Stimulated activated CD8-positive, alpha-beta memory T cell treated with anti-CD3 and anti-CD28 coated beads, Interleukin-15, amount 100 ng/mL, for 24 hours (primary cell): ENCODE results near the gene FOXC1.

Experiments used
- DNase-seq: peaks from one replicate; pipeline ENCODE4 v3.0.0-alpha.2; 2020; ENCODE audit warnings: low read depth

The FOXC1 gene

DNA sequence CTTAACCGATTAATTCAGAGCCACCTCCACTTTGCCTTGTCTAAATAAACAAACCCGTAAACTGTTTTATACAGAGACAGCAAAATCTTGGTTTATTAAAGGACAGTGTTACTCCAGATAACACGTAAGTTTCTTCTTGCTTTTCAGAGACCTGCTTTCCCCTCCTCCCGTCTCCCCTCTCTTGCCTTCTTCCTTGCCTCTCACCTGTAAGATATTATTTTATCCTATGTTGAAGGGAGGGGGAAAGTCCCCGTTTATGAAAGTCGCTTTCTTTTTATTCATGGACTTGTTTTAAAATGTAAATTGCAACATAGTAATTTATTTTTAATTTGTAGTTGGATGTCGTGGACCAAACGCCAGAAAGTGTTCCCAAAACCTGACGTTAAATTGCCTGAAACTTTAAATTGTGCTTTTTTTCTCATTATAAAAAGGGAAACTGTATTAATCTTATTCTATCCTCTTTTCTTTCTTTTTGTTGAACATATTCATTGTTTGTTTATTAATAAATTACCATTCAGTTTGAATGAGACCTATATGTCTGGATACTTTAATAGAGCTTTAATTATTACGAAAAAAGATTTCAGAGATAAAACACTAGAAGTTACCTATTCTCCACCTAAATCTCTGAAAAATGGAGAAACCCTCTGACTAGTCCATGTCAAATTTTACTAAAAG, 2.7 kb downstream of the FOXC1 start:
- DNase-seq = no peak

DNA sequence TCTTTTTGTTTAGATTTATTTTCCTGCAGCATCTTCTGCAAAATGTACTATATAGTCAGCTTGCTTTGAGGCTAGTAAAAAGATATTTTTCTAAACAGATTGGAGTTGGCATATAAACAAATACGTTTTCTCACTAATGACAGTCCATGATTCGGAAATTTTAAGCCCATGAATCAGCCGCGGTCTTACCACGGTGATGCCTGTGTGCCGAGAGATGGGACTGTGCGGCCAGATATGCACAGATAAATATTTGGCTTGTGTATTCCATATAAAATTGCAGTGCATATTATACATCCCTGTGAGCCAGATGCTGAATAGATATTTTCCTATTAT, 3.2 kb downstream of the FOXC1 start:
- DNase-seq = no peak

DNA sequence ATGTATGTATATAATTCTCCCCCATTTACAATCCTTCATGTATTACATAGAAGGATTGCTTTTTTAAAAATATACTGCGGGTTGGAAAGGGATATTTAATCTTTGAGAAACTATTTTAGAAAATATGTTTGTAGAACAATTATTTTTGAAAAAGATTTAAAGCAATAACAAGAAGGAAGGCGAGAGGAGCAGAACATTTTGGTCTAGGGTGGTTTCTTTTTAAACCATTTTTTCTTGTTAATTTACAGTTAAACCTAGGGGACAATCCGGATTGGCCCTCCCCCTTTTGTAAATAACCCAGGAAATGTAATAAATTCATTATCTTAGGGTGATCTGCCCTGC, 3.6 kb downstream of the FOXC1 start:
- DNase-seq = no peak

DNA sequence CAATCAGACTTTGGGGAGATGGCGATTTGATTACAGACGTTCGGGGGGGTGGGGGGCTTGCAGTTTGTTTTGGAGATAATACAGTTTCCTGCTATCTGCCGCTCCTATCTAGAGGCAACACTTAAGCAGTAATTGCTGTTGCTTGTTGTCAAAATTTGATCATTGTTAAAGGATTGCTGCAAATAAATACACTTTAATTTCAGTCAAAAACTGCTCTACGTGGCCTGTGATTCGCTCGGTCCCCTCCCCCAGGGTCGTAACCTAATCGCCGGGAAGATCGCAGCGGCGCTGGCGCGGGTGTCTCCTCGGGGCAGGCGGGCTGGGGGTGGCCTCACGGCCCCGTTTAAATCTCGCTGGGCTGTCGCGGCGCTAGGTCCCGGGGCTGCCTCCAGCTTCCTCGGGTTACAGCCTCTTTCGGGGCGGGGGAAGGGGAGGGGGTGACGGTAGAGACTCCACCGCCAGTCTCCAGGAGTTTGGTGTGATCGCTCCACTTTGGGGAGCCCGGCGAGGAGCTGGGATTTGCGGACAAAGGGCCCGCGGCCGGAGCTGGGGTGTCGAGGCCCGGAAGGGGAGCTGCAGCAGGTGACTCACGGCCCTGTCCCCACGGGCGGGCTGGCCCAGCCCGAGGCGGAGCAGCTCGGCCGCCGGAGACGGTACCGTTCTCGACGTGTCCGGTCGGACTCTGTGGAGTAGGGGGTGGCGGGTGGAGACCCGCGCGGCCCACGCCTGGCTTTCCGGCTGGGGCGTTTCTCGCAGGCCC, 4.2 kb downstream of the FOXC1 start:
- DNase-seq = no peak

DNA sequence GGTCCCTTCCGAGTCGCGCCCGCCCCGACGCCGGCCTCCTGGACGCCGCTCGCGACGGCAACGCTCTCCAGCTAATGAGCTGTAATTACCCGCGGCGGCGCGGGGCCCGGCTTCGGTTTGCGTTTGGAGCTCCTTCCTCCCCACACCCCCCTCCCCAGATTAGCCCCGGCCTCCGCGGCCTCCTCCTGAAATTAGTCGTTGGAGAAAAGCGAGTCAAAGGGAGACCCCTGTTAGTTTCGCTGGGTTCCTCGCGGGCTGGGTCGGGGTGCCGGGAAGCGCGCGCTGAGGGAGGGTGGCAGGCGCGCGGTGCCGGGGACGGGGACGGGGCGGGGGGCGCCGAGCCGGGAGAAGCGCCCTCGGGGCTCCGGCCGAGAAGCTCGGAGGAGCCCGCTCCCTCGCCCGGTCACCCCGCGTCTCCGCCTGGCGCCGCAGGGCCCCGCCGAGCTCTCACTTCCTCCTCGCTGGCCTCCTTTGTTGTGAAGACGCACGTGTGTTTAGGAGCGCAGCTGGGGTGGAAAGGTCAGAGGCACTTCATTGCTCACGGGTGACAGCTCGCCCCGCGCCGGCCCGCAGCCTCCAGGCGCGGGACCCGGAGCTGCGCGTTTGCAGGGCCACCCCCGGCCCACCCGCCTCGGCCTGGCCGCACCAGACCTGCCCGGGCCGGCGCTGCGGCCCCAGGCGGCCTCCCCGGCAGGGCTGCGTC, 4.9 kb downstream of the FOXC1 start:
- DNase-seq = no peak

DNA sequence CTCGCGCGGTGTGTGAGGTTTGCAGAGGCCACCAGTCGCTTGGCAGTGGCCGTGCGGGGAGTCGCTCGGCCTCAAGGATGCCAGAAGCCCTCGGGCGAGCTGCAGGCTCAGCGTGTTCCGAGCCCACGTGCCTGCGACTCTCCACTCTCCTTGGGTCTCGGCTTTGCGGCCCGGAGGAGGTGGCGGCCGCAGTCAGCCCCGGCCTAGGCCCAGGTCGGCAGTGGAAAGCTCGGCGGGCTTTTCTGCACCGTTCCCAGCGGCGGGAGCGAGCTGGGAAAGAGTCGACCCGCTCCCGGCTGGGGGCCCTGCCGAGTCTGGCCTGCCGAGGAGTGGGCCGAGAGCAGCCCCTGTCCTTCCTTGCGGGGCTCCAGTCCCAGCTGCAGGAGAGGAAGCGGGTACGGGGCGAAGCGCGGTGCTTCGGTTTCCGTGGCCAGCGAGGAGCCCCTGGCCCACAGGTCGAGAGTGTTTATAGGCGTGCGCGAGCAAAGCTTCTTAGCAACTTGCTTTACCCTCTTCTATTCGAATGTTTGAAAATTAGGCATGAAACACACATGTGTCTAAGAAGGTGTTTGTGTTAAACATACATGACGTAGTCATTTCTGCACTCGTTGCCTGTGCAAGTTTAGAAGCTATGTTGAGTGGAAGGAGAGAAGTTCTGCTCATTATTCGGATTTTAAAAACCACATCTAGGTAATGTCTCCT, 5.6 kb downstream of the FOXC1 start:
- DNase-seq = no peak

DNA sequence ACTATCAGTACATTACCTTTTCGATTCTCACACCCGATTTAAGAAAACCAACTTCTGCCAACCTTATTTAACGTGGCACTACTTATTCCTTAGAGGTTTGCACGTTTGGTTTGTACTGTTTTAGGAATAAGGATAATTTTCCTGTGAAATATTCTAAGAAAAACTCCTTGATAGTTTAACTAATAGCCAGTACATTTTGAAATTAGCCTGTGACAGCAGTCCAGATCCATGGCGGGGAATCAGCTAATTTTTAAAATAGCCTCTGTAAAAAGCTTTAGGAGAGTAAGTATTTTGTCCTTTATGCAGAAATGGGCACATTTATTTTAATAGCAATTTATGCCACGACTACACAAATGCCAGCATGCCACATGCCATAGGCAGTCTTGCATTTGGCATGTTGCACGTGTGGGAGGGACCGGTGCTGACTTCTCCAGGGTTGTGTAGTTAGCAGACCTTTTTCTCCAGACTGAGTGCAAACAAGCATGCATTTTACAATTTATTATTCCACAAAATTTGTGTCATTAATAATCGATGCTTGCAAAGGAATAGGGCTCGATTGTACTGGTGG, 6.2 kb downstream of the FOXC1 start:
- no peak for DNase-seq

DNA sequence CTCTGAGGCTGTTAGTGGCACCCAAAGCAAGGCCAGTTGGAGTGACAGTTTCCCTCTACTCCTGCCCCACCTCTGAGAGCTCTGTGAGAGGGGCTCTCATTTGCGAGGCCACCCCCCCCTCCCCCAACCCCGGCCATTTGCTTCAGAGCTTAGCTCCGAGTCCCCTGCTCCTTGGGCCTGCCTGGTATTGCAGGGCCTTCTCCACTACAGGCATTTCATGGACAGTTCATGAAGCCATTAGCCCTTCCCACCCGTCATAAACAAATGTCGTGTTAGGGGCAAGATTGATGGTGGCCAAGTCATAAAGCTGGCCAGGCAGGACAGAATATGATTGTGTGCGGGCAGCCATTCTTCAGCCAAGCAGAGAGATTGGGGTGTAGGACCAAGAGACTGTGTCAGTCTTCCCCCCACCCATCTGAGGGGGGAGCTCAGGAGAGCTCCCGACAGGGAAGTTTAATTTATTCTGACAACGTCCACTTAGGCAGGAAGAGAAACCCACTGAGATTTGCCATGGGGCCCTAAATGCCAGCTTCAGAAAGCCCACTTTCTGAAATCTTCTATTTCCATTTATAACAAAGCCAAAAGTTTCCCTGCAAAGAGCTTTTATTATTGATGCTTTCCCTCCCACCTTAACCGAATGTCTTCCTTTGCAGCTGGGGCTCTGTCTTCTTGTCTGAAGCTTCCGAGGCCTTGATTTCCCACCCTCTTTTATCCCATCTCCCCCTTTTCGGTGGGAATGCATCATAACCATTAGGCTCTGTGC, 7.2 kb downstream of the FOXC1 start:
- DNase-seq = no peak

DNA sequence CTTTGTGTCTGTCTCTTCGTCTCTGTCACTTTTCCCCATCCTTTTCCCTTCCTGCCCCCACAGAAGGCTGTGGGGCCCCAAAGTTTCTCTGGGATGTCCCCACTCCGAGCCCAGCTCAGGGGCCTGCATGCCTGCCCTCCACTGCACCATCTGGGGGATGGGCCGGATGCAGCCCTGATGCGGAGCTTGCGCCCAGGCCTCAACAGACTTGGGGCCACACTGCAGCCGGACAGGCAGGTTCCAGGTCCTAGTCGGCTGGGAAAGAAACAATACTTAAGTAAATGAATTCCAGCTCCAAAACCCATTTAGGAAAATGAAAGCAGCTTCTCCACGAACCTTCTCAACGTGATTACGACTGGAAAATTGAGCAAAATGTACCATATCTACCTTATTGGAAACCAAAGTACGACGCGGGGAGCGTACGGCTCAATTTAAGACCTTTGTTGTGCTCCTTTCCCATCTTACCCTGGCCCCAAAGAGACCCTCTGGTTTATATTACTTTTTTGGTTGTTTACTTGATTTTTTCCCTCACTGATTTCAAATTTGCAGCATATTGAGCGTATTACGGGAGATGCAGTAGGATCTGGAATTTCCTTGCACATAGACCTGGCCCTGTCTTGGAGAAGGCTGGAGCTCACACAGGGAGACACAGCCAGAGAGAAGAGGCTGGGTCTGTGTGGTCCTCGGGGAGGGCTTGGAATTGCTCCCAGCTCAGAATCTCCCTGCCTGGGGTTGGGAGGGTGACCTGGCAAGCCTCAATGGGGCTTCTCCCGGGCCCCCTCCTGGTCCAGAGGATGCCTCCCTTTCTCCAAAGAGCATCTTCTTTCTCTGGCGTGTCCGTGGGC, 8.0 kb downstream of the FOXC1 start:
- no peak for DNase-seq

DNA sequence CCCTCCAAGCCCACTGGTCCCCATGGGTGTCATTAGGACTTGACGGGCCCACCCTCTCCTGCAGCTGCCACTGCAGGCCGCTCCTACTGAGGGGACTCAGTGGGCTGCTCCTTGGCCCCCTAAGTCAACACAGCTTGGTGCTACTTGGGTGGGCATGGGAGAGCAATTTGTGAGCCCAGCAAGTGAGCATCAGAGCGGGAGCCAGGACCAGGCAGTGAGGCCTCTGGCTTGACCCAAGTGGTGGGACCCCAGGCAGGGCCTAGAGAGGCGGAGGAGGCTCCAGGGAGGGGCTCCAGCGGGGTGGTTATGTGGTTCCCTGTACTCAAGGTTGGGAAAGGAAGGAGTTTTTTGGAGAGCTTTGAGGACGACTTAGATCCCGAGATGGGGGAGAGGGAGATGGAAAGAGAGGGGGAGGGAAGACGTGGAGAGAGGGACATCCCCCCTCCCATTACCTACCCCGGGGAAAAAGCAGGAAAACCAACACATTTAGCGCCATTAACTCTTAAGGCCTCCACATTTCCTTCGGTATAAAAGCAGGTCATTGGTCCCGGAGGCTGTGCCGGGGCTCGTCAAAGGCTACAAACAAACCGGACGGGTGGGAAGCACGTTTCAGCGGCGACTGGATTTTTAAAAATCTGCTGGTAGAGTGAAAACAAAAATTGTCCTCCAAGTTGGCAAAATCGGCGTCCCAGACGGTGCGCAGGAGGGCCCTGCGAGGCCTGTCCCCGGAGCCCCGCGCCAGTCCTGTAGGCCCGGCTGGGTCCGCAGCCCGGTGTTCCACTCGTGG, 8.8 kb downstream of the FOXC1 start:
- no peak for DNase-seq

DNA sequence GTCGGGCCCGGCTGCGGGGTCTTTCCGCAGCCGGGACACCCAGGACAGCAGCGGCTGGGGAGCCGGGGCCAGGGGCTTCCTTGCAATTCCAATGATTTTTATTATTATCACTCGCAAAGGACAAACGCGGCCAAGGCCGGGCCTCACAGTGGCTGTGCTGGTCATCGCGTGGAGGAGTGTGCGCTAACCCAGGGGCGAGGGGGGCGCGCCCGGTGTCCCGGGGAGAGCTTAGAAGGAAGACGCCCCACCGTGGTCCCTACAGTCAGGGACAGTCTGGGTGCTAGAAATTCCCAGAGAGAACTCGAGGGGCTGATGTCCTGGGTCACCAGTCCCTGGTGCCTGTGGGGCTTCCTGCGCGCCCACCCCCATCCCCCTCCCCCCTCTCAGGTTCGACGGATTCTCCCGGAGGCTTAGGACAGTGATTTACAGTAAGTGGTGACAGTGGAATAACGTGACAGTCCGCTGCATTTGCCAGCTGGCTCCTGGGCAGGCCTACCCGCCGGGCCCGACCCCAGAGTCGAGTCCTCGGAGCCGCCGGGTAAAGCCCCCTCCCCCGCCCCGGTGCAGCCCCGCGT, 9.5 kb downstream of the FOXC1 start:
- DNase-seq = no peak

DNA sequence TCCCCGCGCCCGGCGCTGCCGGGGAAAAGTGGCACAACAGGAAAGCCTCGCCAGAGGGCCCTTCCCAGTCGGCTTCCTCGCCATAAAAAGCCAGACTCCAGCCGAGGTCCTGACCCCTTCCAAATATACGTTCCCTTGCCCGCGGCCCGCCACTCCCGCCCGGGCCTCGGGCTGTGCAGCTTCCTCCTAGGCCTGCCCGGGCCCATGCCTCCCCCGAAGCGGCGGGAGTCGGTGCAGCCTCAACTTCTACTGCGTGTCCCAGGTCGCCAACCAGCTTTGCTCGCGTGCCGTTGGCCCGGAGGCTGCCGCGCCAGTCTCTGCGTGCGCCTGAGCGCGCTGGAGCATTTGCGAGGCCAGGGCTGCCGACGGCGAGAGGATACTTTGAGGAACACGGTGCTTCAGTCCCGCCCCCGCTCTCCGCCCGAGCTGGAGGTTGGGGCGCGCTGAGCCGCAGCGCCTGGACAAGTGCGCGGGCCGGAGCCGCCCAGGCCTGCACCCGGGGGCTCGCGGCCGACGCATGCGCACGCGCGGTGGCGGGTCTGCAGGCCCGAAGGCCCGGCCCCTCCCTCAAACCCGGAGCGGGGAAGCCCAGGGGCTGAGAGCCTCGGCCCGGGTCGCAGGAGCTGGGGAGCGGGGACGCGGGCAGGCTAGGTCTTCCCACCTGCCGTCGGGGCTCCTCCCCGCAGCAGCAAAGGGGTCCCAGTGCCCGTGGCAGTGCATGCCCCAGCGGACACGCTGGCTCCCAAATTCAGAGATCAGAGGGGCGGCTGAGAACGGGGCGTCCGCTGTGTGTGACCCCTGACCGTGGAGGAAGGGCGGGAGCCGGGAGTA, 10.2 kb downstream of the FOXC1 start:
- no peak for DNase-seq

DNA sequence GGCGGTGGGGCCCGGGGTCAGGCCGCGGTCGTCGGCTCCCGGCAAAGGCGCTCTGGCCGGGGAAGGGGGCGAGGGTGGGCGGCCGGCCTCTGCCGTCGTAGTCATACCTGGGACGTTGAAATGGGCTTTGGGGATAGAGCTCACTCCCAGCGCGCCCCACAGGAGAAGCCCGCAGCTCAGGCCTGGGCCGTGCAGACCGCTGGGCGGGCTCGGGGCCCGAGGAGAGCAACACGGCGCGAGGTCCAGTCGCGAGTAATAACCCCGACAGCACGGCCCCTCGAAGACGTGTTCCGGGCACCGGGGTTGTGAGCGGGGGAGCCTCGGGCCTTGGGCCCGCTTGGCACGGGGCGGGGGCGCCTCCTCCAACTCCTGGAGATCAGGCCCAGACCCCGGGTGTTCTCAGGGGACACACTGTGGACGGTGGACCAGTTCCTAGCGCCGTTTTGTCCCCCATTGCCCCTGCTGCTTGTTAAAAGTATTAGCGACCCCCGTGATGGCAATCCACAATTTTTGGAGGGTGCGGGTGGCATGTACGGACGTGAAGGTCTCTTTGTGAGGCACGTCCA, 10.9 kb downstream of the FOXC1 start:
- no peak for DNase-seq

DNA sequence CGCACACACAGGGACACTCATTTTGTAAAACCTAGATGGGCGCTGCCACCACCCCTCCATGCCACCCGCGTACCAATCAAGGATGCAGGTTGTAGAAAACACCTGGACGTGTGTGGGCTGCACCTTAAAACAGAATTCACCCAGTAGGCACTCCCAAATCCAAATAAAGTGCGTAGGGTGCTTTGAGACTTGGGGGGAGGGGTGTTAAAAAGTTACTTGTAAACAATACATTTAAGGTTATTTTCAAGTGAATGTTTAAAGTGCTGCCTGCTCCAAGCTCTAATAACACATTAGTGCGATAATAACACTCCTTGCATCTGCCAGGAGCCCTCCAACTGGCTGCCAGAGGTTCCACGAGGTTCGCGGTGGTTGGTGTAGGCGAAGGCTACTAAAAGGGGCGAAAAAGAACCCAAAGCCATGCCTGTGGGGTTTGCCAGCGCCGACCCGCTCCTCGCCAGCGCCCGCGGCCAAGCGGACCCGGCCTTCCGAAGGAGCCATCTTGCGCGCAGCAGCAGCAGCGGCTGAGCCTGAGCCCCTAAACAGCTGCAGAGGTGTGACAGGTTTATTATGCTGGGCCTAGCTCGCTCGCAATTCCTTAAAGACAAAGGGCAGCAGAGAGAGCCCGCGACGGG, 11.5 kb downstream of the FOXC1 start:
- DNase-seq = no peak

DNA sequence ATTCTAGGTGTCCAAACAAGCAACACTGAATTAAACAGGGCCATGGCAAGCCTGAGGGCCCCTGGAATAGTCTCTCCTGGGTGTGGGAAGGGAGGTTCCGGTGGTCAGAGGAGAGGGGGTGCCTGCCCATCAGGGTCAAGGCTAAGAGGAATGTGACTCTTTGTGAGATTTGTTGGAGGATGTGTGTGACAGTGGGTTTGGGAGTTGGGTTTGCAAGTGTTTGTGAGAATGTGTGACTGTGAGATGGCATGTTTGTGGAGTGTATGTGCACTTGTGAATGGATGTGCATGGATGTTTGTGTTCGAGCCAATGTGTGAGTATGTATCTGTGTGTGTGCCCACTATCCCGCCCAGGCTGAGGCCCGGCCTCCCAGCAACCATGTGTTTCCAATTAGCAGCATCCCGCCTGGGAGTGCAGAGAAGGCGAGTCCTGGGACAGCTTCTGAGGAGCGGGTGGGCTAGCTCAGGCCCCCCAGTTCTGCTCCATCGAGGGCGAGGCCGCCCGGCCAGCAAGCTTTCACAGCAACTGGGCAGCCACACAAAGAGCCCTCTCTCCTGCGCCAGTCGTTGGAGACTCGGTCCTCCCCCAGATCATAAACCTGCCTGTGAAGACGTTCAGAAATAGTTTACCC, 12.6 kb downstream of the FOXC1 start:
- no peak for DNase-seq

DNA sequence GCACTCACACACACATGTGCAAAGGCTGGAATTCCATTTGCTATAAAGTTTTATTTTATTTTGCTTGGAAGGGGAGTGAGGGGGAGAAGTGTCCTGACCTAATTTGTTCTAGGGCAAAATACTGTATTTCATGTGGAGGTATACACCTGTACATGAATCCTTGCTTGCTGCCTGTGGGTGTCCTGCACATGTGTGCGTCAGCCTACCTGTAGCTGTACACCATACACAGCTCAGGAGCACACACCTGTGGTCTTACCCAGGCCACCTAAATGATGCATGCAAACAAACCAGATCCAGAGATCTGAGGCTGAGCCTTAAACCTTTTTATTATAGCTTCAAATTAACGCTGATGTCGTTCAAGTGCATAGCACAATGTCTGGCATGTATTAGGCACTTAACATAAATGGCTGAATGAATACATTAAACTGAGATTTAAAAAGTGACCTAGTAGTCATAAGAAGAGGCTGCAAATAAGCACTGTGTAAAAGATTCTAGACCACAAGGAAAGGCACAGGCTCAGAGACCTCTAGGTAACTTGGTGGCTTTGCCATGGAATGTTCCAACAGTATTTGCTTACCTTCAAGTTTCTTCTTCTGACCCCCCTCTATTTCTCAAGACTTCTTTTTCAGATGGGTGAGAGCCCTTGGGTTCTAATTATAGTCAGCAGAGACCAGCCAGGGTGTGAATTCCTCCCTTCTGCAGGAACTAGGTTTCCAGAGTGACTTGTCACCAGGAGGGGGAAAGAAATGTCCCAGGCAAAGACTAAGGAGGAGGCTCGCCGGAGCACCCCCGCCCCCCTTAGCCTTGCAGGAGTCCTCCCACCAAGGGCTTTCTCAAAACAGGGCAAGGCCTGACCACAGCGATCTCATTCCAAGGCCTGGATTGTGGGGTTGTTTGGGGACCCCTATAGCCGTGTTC, 13.4 kb downstream of the FOXC1 start:
- no peak for DNase-seq

DNA sequence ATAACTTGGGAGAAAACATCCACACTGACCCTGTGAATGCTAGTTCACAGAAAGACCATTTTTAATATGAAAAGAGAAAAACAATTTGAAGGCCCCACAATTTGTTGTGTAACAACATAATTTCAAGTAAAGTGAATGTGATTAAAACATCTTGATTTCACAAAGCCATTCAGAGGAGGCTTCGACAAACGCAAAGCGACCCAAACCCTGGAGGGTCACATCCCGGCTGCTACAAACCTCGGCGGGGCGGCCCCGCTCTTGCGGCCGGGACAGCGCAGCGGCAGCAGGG, 14.0 kb downstream of the FOXC1 start:
- DNase-seq = no peak
